MCF 10A (cell line): ENCODE measurements around the gene NFIX. TPM values are rescaled to one million over a fixed set of nuclear protein-coding genes. Genes with fewer than 3 reads are reported as not detected.

Source experiments
- BruUV-seq: library from RNA; stranded (reverse); fragments of 400-500 nt; replicated peaks from 2 replicates; lab custom pipeline; 2021; lab: Mats Ljungman, UMichigan
- CTCF ChIA-PET: fragments of 300-600 bp; sonication (Branson Sonifier 250); formaldehyde crosslinking; extraction: SDS; loops from one replicate; lab custom pipeline; 2021; ENCODE audit warnings: antibody characterized with exemption, inconsistent platforms; lab: Yijun Ruan, JAX
- POLR2A ChIA-PET: fragments of 300-600, 350-650 bp; sonication (Branson Sonifier 250); formaldehyde crosslinking; extraction: SDS; loops from one replicate; lab custom pipeline; 2020; ENCODE audit warnings: antibody characterized with exemption, inconsistent platforms; lab: Yijun Ruan, JAX
- DNase-seq: peaks from one replicate; pipeline ENCODE4 v3.0.0-alpha.2; 2018; ENCODE audit not compliant: unreplicated experiment
- H3K27ac Mint-ChIP-seq: one replicate; pipeline ENCODE4 v1.8.0; 2022; ENCODE audit warnings: mild to moderate bottlenecking, low read depth, mixed read lengths; ENCODE audit not compliant: unreplicated experiment
- H3K27me3 Mint-ChIP-seq: one replicate; pipeline ENCODE4 v1.8.0; 2022; ENCODE audit warnings: mixed read lengths; ENCODE audit not compliant: insufficient read depth, unreplicated experiment
- H3K36me3 Mint-ChIP-seq: one replicate; pipeline ENCODE4 v1.8.0; 2022; ENCODE audit warnings: mild to moderate bottlenecking, moderate library complexity, mixed read lengths; ENCODE audit not compliant: insufficient read depth, unreplicated experiment
- H3K4me1 Mint-ChIP-seq: one replicate; pipeline ENCODE4 v1.8.0; 2022; ENCODE audit warnings: mixed read lengths; ENCODE audit not compliant: insufficient read depth, unreplicated experiment
- H3K4me3 Mint-ChIP-seq: one replicate; pipeline ENCODE4 v1.8.0; 2022; ENCODE audit warnings: mild to moderate bottlenecking, moderate library complexity, mixed read lengths; ENCODE audit not compliant: unreplicated experiment
- H3K9me3 Mint-ChIP-seq: one replicate; pipeline ENCODE4 v1.8.0; 2022; ENCODE audit warnings: mixed read lengths; ENCODE audit not compliant: unreplicated experiment
- CTCF ChIP-seq: fragments of 200-600 bp; IDR thresholded peaks from one replicate; pipeline ENCODE4 v1.8.0; 2022; ENCODE audit warnings: antibody characterized with exemption, mild to moderate bottlenecking; ENCODE audit not compliant: unreplicated experiment
- intact Hi-C: fragments of 100-400 bp; cut with micrococcal nuclease; formaldehyde crosslinking; loops from 2 replicates; pipeline ENCODE4 v1.14.1; 2022
- total RNA-seq: library from RNA; stranded (reverse); gene quantifications from 2 replicates; pipeline ENCODE4 v1.2.3, GENCODE V29; 2022

The NFIX gene
- total RNA-seq, 1 experiment from 2014 or later: 27.2 TPM

DNA sequence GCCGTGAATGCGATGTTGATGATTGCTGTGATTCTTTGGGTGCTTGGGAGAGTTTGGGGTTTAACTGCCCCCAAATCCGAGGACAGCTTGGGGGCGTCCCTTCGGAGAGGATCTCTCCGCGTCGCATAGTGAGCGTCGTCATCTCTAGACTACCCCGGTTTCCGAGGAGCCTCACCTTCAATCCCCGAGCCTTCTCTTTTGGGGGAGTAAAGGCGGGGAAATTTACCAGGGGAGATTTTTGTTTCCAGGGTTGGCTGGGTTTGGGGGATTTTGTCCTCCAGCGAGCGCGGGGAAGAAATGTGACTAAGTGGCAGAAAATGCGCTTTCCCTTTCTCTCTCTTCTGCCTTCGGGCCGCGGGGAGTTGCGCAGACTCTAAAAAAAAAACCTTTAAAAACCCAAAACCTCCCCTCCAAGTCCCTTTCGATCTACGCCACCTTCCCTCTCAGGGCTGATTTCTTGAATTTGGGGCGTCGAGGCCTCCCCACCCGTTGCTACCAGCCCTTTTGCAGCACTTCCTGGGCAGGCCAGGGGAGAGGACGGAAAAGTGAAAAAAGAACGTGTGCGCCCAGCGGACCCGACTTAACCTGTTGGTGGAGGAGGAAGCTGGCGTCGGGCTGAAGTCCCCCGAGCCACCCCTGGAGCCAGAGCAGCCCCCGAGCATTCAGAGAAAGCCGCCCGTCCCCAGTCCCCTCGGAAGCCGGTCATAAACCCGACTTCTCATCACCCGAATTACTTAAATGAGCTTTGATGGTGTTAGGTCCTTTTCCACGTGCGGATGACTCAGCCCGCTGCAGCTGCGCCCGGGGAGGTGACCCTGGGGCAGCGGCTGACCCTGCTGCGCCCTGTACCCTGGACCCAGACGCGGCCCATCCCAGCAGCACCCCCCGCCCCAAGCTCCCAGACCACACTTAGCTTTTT, 17.7 kb downstream of the NFIX start:
- peaks cover 24% of the 10 kb centered on the region for H3K36me3 Mint-ChIP-seq
- CTCF ChIA-PET: interaction anchor here (0.6 to 3.0 kb wide), 13 partner anchors 9 to 708 kb away, joined by 3 to 30 read pairs (median 4); no protein-coding TSS in a partner anchor
- H3K27me3 Mint-ChIP-seq: no peaks in the 10 kb centered on the region
- intact Hi-C loops: no loop called here
- BruUV-seq: TSS peak; percentile 94
- no peak for TF ChIP-seq CTCF
- POLR2A ChIA-PET: interaction anchor here (0.6 to 4.4 kb wide), 17 partner anchors 8 to 1070 kb away, joined by 3 to 45 read pairs (median 4); partner anchors contain the start of genes GADD45GIP1 and MRI1
- peaks cover 38% of the 10 kb centered on the region for H3K4me1 Mint-ChIP-seq
- no peaks in the 10 kb centered on the region for H3K9me3 Mint-ChIP-seq
- H3K27ac Mint-ChIP-seq: peak overlapping the region; percentile 89
- peak; percentile 68 for DNase-seq
- peak overlapping the region; percentile 71 for H3K4me3 Mint-ChIP-seq

DNA sequence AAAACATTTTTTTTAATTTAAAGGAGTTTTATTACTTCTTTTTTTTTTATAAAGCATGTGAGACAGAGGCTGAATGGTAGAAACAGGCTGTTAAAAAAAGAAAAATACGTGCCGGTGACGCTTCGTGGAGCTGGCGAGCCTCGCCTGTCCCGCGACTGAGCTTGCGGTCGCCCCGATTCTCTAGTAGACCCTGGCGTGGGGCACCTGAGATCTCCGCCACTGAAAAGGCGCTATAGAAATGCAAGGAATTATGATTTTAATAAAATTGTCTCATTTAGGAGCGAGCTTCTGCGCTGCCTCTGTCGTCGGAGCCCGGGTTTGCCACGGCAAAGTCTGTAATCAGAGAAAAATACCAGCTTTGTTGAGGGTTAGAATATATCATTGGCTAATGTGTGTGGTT, 18.4 kb downstream of the NFIX start:
- Mint-ChIP-seq H3K36me3 (peaks cover 18% of the 10 kb centered on the region), H3K27me3 (no peaks in the 10 kb centered on the region), H3K9me3 (no peaks in the 10 kb centered on the region), H3K27ac (peak overlapping the region; percentile 89), H3K4me3 (peak overlapping the region; percentile 71), H3K4me1 (peaks cover 39% of the 10 kb centered on the region)
- DNase-seq: no peak
- intact Hi-C loops: no loop called here
- TF ChIP-seq CTCF: no peak
- POLR2A ChIA-PET: interaction anchor here (0.6 to 4.4 kb wide), 18 partner anchors 9 to 1069 kb away, joined by 3 to 45 read pairs (median 4); partner anchors contain the start of genes GADD45GIP1 and MRI1
- BruUV-seq: no TSS peak
- CTCF ChIA-PET: interaction anchor here (0.6 to 3.0 kb wide), 13 partner anchors 8 to 1509 kb away, joined by 3 to 30 read pairs (median 4); no protein-coding TSS in a partner anchor

- Mint-ChIP-seq H3K9me3 (no peaks in the 10 kb centered on the region), H3K27me3 (no peaks in the 10 kb centered on the region), H3K4me1 (peaks cover 39% of the 10 kb centered on the region), H3K36me3 (peaks cover 13% of the 10 kb centered on the region), H3K4me3 (peak overlapping the region; percentile 71), H3K27ac (peak overlapping the region; percentile 89)
- ChIA-PET CTCF (interaction anchor here (0.6 to 3.0 kb wide), 12 partner anchors 7 to 1509 kb away, joined by 3 to 30 read pairs (median 4); no protein-coding TSS in a partner anchor), POLR2A (interaction anchor here (0.7 to 4.4 kb wide), 16 partner anchors 8 to 734 kb away, joined by 3 to 45 read pairs (median 5); partner anchors contain the start of gene NFIX)
- no peak for TF ChIP-seq CTCF
- intact Hi-C loops: no loop called here
- BruUV-seq: no TSS peak
- no peak for DNase-seq
Measured at GRCh38 chr19:13014101-13014920, 19.0 kb downstream of the NFIX start.
